ENCODE results near the gene MMP24OS.

DNA sequence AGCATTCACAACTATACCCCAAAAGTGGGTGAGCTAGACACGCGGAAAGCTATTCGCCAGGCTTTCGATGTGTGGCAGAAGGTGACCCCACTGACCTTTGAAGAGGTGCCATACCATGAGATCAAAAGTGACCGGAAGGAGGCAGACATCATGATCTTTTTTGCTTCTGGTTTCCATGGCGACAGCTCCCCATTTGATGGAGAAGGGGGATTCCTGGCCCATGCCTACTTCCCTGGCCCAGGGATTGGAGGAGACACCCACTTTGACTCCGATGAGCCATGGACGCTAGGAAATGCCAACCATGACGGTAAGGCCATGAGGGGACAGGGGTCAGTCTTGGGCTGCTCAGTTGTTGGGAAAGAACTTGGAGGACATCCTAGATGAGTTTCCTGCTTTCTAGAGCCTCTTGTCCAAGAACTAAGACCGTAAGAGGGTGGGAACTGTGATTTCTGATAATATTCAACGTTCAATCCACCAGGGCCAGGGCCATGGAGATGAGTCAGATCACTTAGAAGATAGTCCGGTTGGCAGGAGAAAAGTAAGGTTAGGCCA, 23.4 kb downstream of the MMP24OS start:
- TF ChIP-seq ZNF274 (IDR thresholded peaks at IDR 0.05; ENCODE audit: low read depth, low read length) = no peak
- TF ChIP-seq YY1 (IDR thresholded peaks at IDR 0.05; ENCODE audit: insufficient read depth, insufficient read length) = no peak
- no peak for TF ChIP-seq SUZ12 (IDR thresholded peaks at IDR 0.05; ENCODE audit: extremely low read depth, insufficient read depth, insufficient read length)

All from NT2/D1 (cell line).